ENCODE results near the gene MRPL43.

Gene MRPL43

GRCh38 chr10:101022967-101023705 is 35.8 kb upstream of the MRPL43 start:
- no peaks in the 10 kb centered on the region for H3K9me3 ChIP-seq (ENCODE audit: insufficient read depth, low read length)
- no peaks in the 10 kb centered on the region for H4K20me1 ChIP-seq (ENCODE audit: low read depth, low read length)
- H3F3A ChIP-seq (ENCODE audit: insufficient read depth) = no peaks in the 10 kb centered on the region
- H2AFZ ChIP-seq (ENCODE audit: low read depth, low read length, severe bottlenecking) = no peak overlapping the region
- H3K9me2 ChIP-seq (replicated peaks; ENCODE audit: insufficient read depth, low read length) = no peaks in the 10 kb centered on the region
- no peak overlapping the region for H3K4me3 ChIP-seq (ENCODE audit: insufficient read depth, low read length, poor library complexity, severe bottlenecking)
- H3K4me2 ChIP-seq (ENCODE audit: low read depth, low read length, poor library complexity, severe bottlenecking) = no peak overlapping the region
- H3K36me3 ChIP-seq (ENCODE audit: low read length) = no peaks in the 10 kb centered on the region
- H3K27ac ChIP-seq (ENCODE audit: low read depth, low read length) = no peak overlapping the region
- TF ChIP-seq EZH2phosphoT487 (conservative IDR thresholded peaks at IDR 0.05; ENCODE audit: low read length) (no peak), CTCF (IDR thresholded peaks at IDR 0.05; ENCODE audit: insufficient read depth, low read length, poor library complexity, severe bottlenecking) (no peak)
- H3K27me3 ChIP-seq (ENCODE audit: low read length) = no peaks in the 10 kb centered on the region
- no peak overlapping the region for H3K9ac ChIP-seq (ENCODE audit: low read length)
- no peaks in the 10 kb centered on the region for H3K79me2 ChIP-seq (ENCODE audit: insufficient read depth, low read length)

GRCh38 chr10:101021692-101022251 is 34.5 kb upstream of the MRPL43 start:
- no peak overlapping the region for H2AFZ ChIP-seq (ENCODE audit: low read depth, low read length, severe bottlenecking)

DNA sequence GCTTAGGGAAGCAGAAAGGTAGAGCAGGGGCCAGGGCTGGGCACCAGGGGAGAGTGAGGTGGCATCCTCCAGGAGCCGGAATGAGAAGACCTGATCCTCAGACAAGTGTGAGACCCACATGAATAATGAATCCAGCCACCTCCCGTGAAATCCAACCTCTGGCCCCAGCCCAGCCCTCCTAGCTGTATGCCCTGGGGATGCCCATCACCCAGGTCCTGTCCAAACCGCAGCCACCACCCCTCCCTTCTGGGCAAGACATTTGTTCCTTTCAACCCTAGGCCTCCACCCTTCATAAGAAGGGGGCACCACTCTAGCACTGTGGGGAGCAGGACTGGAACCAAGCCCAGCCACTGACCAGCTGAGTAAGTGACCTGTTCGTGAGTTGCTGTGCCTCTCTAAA is 33.9 kb upstream of the MRPL43 start:
- no peaks in the 10 kb centered on the region for H3K36me3 ChIP-seq (ENCODE audit: low read length)
- H4K20me1 ChIP-seq (ENCODE audit: low read depth, low read length) = no peaks in the 10 kb centered on the region
- H3K27me3 ChIP-seq (ENCODE audit: low read length) = no peaks in the 10 kb centered on the region
- no peak overlapping the region for H3K4me2 ChIP-seq (ENCODE audit: low read depth, low read length, poor library complexity, severe bottlenecking)
- no peak overlapping the region for H3K27ac ChIP-seq (ENCODE audit: low read depth, low read length)
- H3K9ac ChIP-seq (ENCODE audit: low read length) = no peak overlapping the region
- no peaks in the 10 kb centered on the region for H3F3A ChIP-seq (ENCODE audit: insufficient read depth)
- no peak overlapping the region for H3K4me3 ChIP-seq (ENCODE audit: insufficient read depth, low read length, poor library complexity, severe bottlenecking)
- no peaks in the 10 kb centered on the region for H3K9me3 ChIP-seq (ENCODE audit: insufficient read depth, low read length)
- H2AFZ ChIP-seq (ENCODE audit: low read depth, low read length, severe bottlenecking) = no peak overlapping the region
- no peaks in the 10 kb centered on the region for H3K9me2 ChIP-seq (replicated peaks; ENCODE audit: insufficient read depth, low read length)
- no peaks in the 10 kb centered on the region for H3K79me2 ChIP-seq (ENCODE audit: insufficient read depth, low read length)
- TF ChIP-seq CTCF (IDR thresholded peaks at IDR 0.05; ENCODE audit: insufficient read depth, low read length, poor library complexity, severe bottlenecking) (no peak), EZH2phosphoT487 (conservative IDR thresholded peaks at IDR 0.05; ENCODE audit: low read length) (no peak)

More at GRCh38 chr10:101021692-101022251, 34.5 kb upstream of the MRPL43 start:
- H3K27ac ChIP-seq (ENCODE audit: low read depth, low read length) = no peak overlapping the region
- no peak overlapping the region for H3K4me3 ChIP-seq (ENCODE audit: insufficient read depth, low read length, poor library complexity, severe bottlenecking)
- H3K9me3 ChIP-seq (ENCODE audit: insufficient read depth, low read length) = no peaks in the 10 kb centered on the region
- no peaks in the 10 kb centered on the region for H3K36me3 ChIP-seq (ENCODE audit: low read length)
- no peaks in the 10 kb centered on the region for H4K20me1 ChIP-seq (ENCODE audit: low read depth, low read length)
- no peak overlapping the region for H3K9ac ChIP-seq (ENCODE audit: low read length)
- H3F3A ChIP-seq (ENCODE audit: insufficient read depth) = no peaks in the 10 kb centered on the region
- no peak for TF ChIP-seq EZH2phosphoT487 (conservative IDR thresholded peaks at IDR 0.05; ENCODE audit: low read length)
- no peak for TF ChIP-seq CTCF (IDR thresholded peaks at IDR 0.05; ENCODE audit: insufficient read depth, low read length, poor library complexity, severe bottlenecking)
- no peaks in the 10 kb centered on the region for H3K9me2 ChIP-seq (replicated peaks; ENCODE audit: insufficient read depth, low read length)
- no peaks in the 10 kb centered on the region for H3K79me2 ChIP-seq (ENCODE audit: insufficient read depth, low read length)
- H3K27me3 ChIP-seq (ENCODE audit: low read length) = no peaks in the 10 kb centered on the region
- H3K4me2 ChIP-seq (ENCODE audit: low read depth, low read length, poor library complexity, severe bottlenecking) = no peak overlapping the region
